ENCODE data around the gene CLPX.

The CLPX gene

DNA sequence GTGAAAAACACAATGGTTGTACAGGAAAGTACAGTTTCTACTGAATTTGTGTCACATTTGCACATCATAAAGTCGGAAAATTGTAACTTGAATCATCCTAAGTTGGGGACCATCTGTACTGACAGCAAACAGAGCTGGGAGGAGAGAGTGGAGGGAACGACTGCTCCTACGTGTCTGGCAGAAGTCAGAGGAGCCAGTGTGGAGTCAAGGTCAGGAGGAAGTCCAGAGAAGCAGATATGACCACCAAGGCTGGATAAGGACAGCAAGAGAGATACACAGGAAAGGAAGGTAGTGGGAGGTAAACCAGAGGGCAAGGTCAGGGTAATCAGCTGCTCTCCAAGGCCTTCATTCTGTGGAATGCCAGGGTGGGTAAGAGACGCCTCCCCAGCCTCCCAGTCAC is 28.9 kb upstream of the CLPX start:
- peaks cover 53% of the 10 kb centered on the region for H3K4me1 Mint-ChIP-seq
- no peaks in the 10 kb centered on the region for H3K27me3 Mint-ChIP-seq (ENCODE audit: low read depth)
- no peaks in the 10 kb centered on the region for H3K9me3 Mint-ChIP-seq
- H3K4me3 Mint-ChIP-seq: no peak overlapping the region
- H3K27ac Mint-ChIP-seq: peak overlapping the region in 2 of 3 experiments; percentile 3 to 92
- TF ChIP-seq, protein P1, sequence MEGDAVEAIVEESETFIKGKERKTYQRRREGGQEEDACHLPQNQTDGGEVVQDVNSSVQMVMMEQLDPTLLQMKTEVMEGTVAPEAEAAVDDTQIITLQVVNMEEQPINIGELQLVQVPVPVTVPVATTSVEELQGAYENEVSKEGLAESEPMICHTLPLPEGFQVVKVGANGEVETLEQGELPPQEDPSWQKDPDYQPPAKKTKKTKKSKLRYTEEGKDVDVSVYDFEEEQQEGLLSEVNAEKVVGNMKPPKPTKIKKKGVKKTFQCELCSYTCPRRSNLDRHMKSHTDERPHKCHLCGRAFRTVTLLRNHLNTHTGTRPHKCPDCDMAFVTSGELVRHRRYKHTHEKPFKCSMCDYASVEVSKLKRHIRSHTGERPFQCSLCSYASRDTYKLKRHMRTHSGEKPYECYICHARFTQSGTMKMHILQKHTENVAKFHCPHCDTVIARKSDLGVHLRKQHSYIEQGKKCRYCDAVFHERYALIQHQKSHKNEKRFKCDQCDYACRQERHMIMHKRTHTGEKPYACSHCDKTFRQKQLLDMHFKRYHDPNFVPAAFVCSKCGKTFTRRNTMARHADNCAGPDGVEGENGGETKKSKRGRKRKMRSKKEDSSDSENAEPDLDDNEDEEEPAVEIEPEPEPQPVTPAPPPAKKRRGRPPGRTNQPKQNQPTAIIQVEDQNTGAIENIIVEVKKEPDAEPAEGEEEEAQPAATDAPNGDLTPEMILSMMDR (IDR thresholded peaks at IDR 0.05; ENCODE audit: unreplicated experiment in 3 of 3): no peak
- H3K36me3 Mint-ChIP-seq (ENCODE audit: low read depth): no peaks in the 10 kb centered on the region

GRCh38 chr15:65213241-65213640 is 28.1 kb upstream of the CLPX start:
- Mint-ChIP-seq H3K27ac (peak overlapping the region in 1 of 3 experiments; percentile 92), H3K36me3 (ENCODE audit: low read depth) (no peaks in the 10 kb centered on the region), H3K9me3 (no peaks in the 10 kb centered on the region), H3K4me1 (peaks cover 61% of the 10 kb centered on the region), H3K27me3 (ENCODE audit: low read depth) (no peaks in the 10 kb centered on the region), H3K4me3 (no peak overlapping the region)
- TF ChIP-seq, protein P1 (IDR thresholded peaks at IDR 0.05; ENCODE audit: unreplicated experiment in 3 of 3): no peak

- TF ChIP-seq, protein P1 (IDR thresholded peaks at IDR 0.05; ENCODE audit: unreplicated experiment in 3 of 3): peak in 1 of 3 experiments; percentile 13
- H3K36me3 Mint-ChIP-seq (ENCODE audit: low read depth): no peaks in the 10 kb centered on the region
- no peak overlapping the region for H3K4me3 Mint-ChIP-seq
- H3K27ac Mint-ChIP-seq: peak overlapping the region; percentile 53 to 94 (median 92)
- no peaks in the 10 kb centered on the region for H3K9me3 Mint-ChIP-seq
- H3K4me1 Mint-ChIP-seq: peaks cover 67% of the 10 kb centered on the region
- no peaks in the 10 kb centered on the region for H3K27me3 Mint-ChIP-seq (ENCODE audit: low read depth)
Observed at GRCh38 chr15:65212097-65212496, 27.0 kb upstream of the CLPX start.

DNA sequence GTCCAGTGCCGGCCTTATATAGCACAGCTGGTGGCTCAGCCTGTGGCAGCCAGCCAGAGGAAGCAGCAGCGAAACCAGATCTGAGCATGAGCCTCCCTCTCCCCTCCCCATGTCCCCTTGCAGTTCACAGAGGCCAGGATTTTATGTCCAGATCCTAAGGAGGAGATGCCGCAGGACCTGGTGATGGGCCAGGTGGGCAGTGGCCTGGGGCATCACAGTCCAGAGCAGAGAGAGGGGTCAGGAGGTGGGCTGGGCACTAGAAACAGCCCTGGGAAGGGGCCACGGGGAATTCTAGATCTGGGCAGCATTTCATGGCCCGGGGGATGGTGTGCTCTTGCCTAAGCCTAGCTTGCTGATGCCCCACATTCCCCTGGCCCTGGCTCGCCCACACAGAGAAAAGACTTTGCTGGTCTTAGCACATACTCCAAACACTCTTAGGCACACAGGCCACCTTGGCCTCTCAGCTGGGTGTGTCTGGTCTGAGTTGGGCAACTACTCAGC is 26.4 kb upstream of the CLPX start:
- Mint-ChIP-seq H3K9me3 (no peaks in the 10 kb centered on the region), H3K36me3 (ENCODE audit: low read depth) (no peaks in the 10 kb centered on the region), H3K4me3 (peak overlapping the region; percentile 60 to 62 (median 61)), H3K27ac (peak overlapping the region; percentile 92 to 94 (median 92)), H3K4me1 (peaks cover 69% of the 10 kb centered on the region), H3K27me3 (ENCODE audit: low read depth) (no peaks in the 10 kb centered on the region)
- TF ChIP-seq, protein P1 (IDR thresholded peaks at IDR 0.05; ENCODE audit: unreplicated experiment in 3 of 3): no peak

- TF ChIP-seq, protein P1 (IDR thresholded peaks at IDR 0.05; ENCODE audit: unreplicated experiment in 3 of 3): no peak
- peak within 1 kb of the TSS; percentile 92 to 94 (median 92) for H3K27ac Mint-ChIP-seq
- no peaks in the 10 kb centered on the region for H3K27me3 Mint-ChIP-seq (ENCODE audit: low read depth)
- H3K36me3 Mint-ChIP-seq (ENCODE audit: low read depth): no peaks in the 10 kb centered on the region
- H3K4me1 Mint-ChIP-seq: peaks cover 69% of the 10 kb centered on the region
- H3K4me3 Mint-ChIP-seq: peak within 1 kb of the TSS; percentile 60 to 62 (median 61)
- no peaks in the 10 kb centered on the region for H3K9me3 Mint-ChIP-seq
Observed at GRCh38 chr15:65210770-65211481, 25.8 kb upstream of the CLPX start, which contains the start of gene CILP. TSS of gene CILP (minus strand) at chr15:65211473. CDS start at chr15:65209755, 1,718 bp downstream.

Data from nephron (organoid).